WERI-Rb-1 (cell line): ENCODE results near the gene IER2.
A peak's percentile ranks its signal among the peaks of the same experiment; 100 is the strongest.

Experiments
- DNase-seq: peaks from one replicate; pipeline ENCODE4 v3.0.0-alpha.2; 2020
- H3K27ac ChIP-seq: fragments of 250-450 bp; sonication (Bioruptor Pico); 2 replicates; pipeline ENCODE4 v1.5.1; 2020; ENCODE audit warnings: mild to moderate bottlenecking, moderate library complexity
- H3K27me3 ChIP-seq: fragments of 250-450 bp; sonication (Bioruptor Pico); 2 replicates; pipeline ENCODE4 v1.5.1; 2021; ENCODE audit warnings: mild to moderate bottlenecking, low read depth, moderate library complexity; ENCODE audit not compliant: insufficient read depth, severe bottlenecking
- H3K36me3 ChIP-seq: fragments of 250-450 bp; sonication (Bioruptor Pico); 2 replicates; pipeline ENCODE4 v1.5.1; 2020; ENCODE audit warnings: mild to moderate bottlenecking, moderate library complexity
- H3K4me3 ChIP-seq: 2 replicates; pipeline ENCODE4 v1.5.1; 2011; ENCODE audit warnings: low read depth, mild to moderate bottlenecking, control low read depth, low read length
- H3K9me3 ChIP-seq: fragments of 250-450 bp; sonication (Bioruptor Pico); 2 replicates; pipeline ENCODE4 v1.5.1; 2021; ENCODE audit warnings: mild to moderate bottlenecking, moderate library complexity; ENCODE audit not compliant: severe bottlenecking
- CTCF ChIP-seq: IDR thresholded peaks from 2 replicates; pipeline ENCODE4 v1.5.1; 2011; ENCODE audit warnings: low read depth, mild to moderate bottlenecking, control low read depth, inconsistent platforms, low read length

The IER2 gene

GRCh38 chr19:13150187-13150930 is at the start of gene IER2, which contains the start of gene STX10:
Gene IER2 (plus strand): TSS chr19:13150411. CDS start chr19:13153187, 2,776 bp downstream.
Gene STX10 (minus strand): TSS chr19:13150375. CDS start chr19:13150173, 202 bp downstream.
- no peaks in the 10 kb centered on the region for H3K27me3 ChIP-seq
- TF ChIP-seq CTCF: peak; percentile 63
- DNase-seq: peak; percentile 94
- H3K27ac ChIP-seq: peak within 1 kb of the TSS; percentile 62
- H3K36me3 ChIP-seq: peaks cover 12% of the 10 kb centered on the region
- H3K4me3 ChIP-seq: peak within 1 kb of the TSS; percentile 90
- no peaks in the 10 kb centered on the region for H3K9me3 ChIP-seq

GRCh38 chr19:13100841-13101589 is 49.2 kb upstream of the IER2 start:
- no peaks in the 10 kb centered on the region for H3K9me3 ChIP-seq
- H3K4me3 ChIP-seq: no peak overlapping the region
- H3K27me3 ChIP-seq: no peaks in the 10 kb centered on the region
- peak; percentile 50 for TF ChIP-seq CTCF
- H3K36me3 ChIP-seq: no peaks in the 10 kb centered on the region; the same call in none of the 2 replicates
- no peak overlapping the region for H3K27ac ChIP-seq
- no peak for DNase-seq

- Histone ChIP-seq H3K27me3 (no peaks in the 10 kb centered on the region), H3K36me3 (no peaks in the 10 kb centered on the region; the same call in none of the 2 replicates), H3K9me3 (no peaks in the 10 kb centered on the region), H3K27ac (no peak overlapping the region), H3K4me3 (no peak overlapping the region)
- no peak for DNase-seq
- no peak for TF ChIP-seq CTCF
Observed at GRCh38 chr19:13101590-13102415, 48.4 kb upstream of the IER2 start.

- Histone ChIP-seq H3K27ac (no peak overlapping the region), H3K36me3 (peaks cover 3% of the 10 kb centered on the region), H3K4me3 (no peak overlapping the region), H3K27me3 (no peaks in the 10 kb centered on the region), H3K9me3 (no peaks in the 10 kb centered on the region)
- TF ChIP-seq CTCF: no peak
- no peak for DNase-seq
Observed at GRCh38 chr19:13102416-13102665, 47.9 kb upstream of the IER2 start.

GRCh38 chr19:13102666-13103580 is 47.3 kb upstream of the IER2 start, which contains the start of gene LYL1:
Gene LYL1 (minus strand): TSS chr19:13102858. CDS start chr19:13101171, 1,687 bp downstream.
- peaks cover 6% of the 10 kb centered on the region for H3K36me3 ChIP-seq
- no peak for TF ChIP-seq CTCF
- no peak within 1 kb of the TSS for H3K4me3 ChIP-seq
- H3K27ac ChIP-seq: no peak within 1 kb of the TSS
- no peaks in the 10 kb centered on the region for H3K27me3 ChIP-seq
- DNase-seq: no peak
- H3K9me3 ChIP-seq: no peaks in the 10 kb centered on the region
